Hepatocyte (in vitro differentiated cells): Measurements from ENCODE around the gene NECAB3. TPM values are rescaled to one million over a fixed set of nuclear protein-coding genes. Genes with fewer than 3 reads are reported as not detected.

Source experiments
- polyA plus RNA-seq: library from polyadenylated mRNA; unstranded; fragments of >200 nt; fragmentation: Nextera tagmentation; extraction: Ambion mirVana; gene quantifications from 2 replicates; pipeline ENCODE4 v1.2.1, GENCODE V29; 2016
- total RNA-seq: library from RNA; depleted of rRNA; stranded (reverse); fragments of >200 nt; gene quantifications from 2 replicates; pipeline ENCODE4 v1.2.3, GENCODE V29; 2014

The NECAB3 gene
- total and polyA plus RNA-seq, 2 experiments from 2014 or later = 50.6 to 55.4 TPM

Other genes with a start within 250 kb of the NECAB3 start
- gene SNTA1, start 230.7 kb downstream of the NECAB3 start, total RNA-seq = 24.5 and 28.0 TPM in 2 replicates
- 24.0 and 24.6 TPM in 2 replicates for gene SNTA1, start 230.7 kb downstream of the NECAB3 start, polyA plus RNA-seq
- gene CBFA2T2, start 184.3 kb downstream of the NECAB3 start, total RNA-seq = 29.2 and 31.1 TPM in 2 replicates
- 33.1 and 37.5 TPM in 2 replicates for gene CBFA2T2, start 184.3 kb downstream of the NECAB3 start, polyA plus RNA-seq
- 0.30 TPM in 1 of 2 replicates, not detected in the other for gene C20orf144, start 12.1 kb downstream of the NECAB3 start, total RNA-seq
- gene C20orf144, start 12.1 kb downstream of the NECAB3 start, polyA plus RNA-seq = 0.41 and 0.46 TPM in 2 replicates
- gene ACTL10, start 7.5 kb downstream of the NECAB3 start, total RNA-seq = 0.17 and 0.24 TPM in 2 replicates
- gene ACTL10, start 7.5 kb downstream of the NECAB3 start, polyA plus RNA-seq = 1.6 and 2.6 TPM in 2 replicates
- 9.1 and 11.0 TPM in 2 replicates for gene E2F1, start 12.0 kb upstream of the NECAB3 start, total RNA-seq
- 11.8 and 14.3 TPM in 2 replicates for gene E2F1, start 12.0 kb upstream of the NECAB3 start, polyA plus RNA-seq
- gene PXMP4, start 45.9 kb upstream of the NECAB3 start, total RNA-seq = 3.9 and 4.1 TPM in 2 replicates
- gene PXMP4, start 45.9 kb upstream of the NECAB3 start, polyA plus RNA-seq = 4.7 and 4.8 TPM in 2 replicates
- gene ZNF341, start 57.6 kb upstream of the NECAB3 start, total RNA-seq = 1.2 and 2.3 TPM in 2 replicates
- 3.1 and 3.6 TPM in 2 replicates for gene ZNF341, start 57.6 kb upstream of the NECAB3 start, polyA plus RNA-seq
- gene CHMP4B, start 136.9 kb upstream of the NECAB3 start, total RNA-seq = 95.1 and 101 TPM in 2 replicates
- 7.3 and 8.1 TPM in 2 replicates for gene CHMP4B, start 136.9 kb upstream of the NECAB3 start, polyA plus RNA-seq